Measurements from ENCODE around the gene GGT5.

- TF ChIP-seq CTCF (IDR thresholded peaks at IDR 0.05; ENCODE audit: low read length), result no peak
- TF ChIP-seq EZH2 (optimal IDR thresholded peaks at IDR 0.05; ENCODE audit: low read depth, low read length), result no peak
- TF ChIP-seq EZH2phosphoT487 (IDR thresholded peaks at IDR 0.05; ENCODE audit: low read length), result no peak
Observed at GRCh38 chr22:24219750-24220149, 25.1 kb downstream of the GGT5 start.

Data from MM.1S (cell line).